PC-3 (cell line): Measurements from ENCODE around the gene ADARB2. TPM values are rescaled to one million over a fixed set of nuclear protein-coding genes. Genes with fewer than 3 reads are reported as not detected.

Experiments
- ATAC-seq: fragments of 200-7000 bp; cut with Tn5 transposase; 2 replicates; pipeline ENCODE4 v1.9.1; 2020; ENCODE audit warnings: mild to moderate bottlenecking, moderate library complexity
- BruUV-seq: library from RNA; stranded (reverse); fragments of 400-500 nt; replicated peaks from 2 replicates; lab custom pipeline; 2021; lab: Mats Ljungman, UMichigan
- CTCF ChIA-PET: fragments of 300-600 bp; sonication (Branson Sonifier 250); formaldehyde crosslinking; loops from one replicate; lab custom pipeline; 2022; ENCODE audit warnings: antibody characterized with exemption; lab: Charles Lee
- POLR2A ChIA-PET: fragments of 300-600 bp; sonication (Branson Sonifier 250); formaldehyde crosslinking; loops from one replicate; lab custom pipeline; 2022; ENCODE audit warnings: antibody characterized with exemption; ENCODE audit not compliant: unreplicated experiment; lab: Charles Lee
- DNase-seq: peaks from one replicate; pipeline ENCODE4 v3.0.0-alpha.2; 2015
- H2AFZ ChIP-seq: fragments of 300-600 bp; sonication (generic); 2 replicates; pipeline ENCODE4 v1.6.0; 2016; ENCODE audit warnings: antibody characterized with exemption, low read length
- H3F3A ChIP-seq: fragments of 300-600 bp; sonication (generic); one replicate; pipeline ENCODE4 v1.6.0; 2017; ENCODE audit warnings: antibody characterized with exemption, low read length, control low read depth, mild to moderate bottlenecking; ENCODE audit not compliant: unreplicated experiment
- H3K27ac ChIP-seq: fragments of 300-600 bp; sonication (generic); 2 replicates; pipeline ENCODE4 v1.5.1; 2016; ENCODE audit warnings: mild to moderate bottlenecking, low read length
- H3K27me3 ChIP-seq: fragments of 300-600 bp; sonication (generic); 2 replicates; pipeline ENCODE4 v1.6.1; 2016; ENCODE audit warnings: low read length, mixed read lengths
- H3K36me3 ChIP-seq: fragments of 300-600 bp; sonication (generic); 2 replicates; pipeline ENCODE4 v1.6.1; 2016; ENCODE audit warnings: low read depth, mixed run types, low read length, mixed read lengths
- H3K4me1 ChIP-seq: fragments of 300-600 bp; sonication (generic); 2 replicates; pipeline ENCODE4 v1.5.1; 2016; ENCODE audit warnings: low read length; ENCODE audit not compliant: insufficient read depth
- H3K4me2 ChIP-seq: fragments of 300-600 bp; sonication (generic); 2 replicates; pipeline ENCODE4 v1.6.0; 2016; ENCODE audit warnings: low read length
- H3K4me3 ChIP-seq: fragments of 300-600 bp; sonication (generic); 2 replicates; pipeline ENCODE4 v1.5.1; 2016; ENCODE audit warnings: mild to moderate bottlenecking, low read length, mixed read lengths
- H3K79me2 ChIP-seq: fragments of 300-600 bp; sonication (generic); 2 replicates; pipeline ENCODE4 v1.6.1; 2017; ENCODE audit warnings: low read length, mixed read lengths
- H3K9ac ChIP-seq: fragments of 300-600 bp; sonication (generic); 2 replicates; pipeline ENCODE4 v1.6.0; 2016; ENCODE audit warnings: mild to moderate bottlenecking, low read length
- H3K9me2 ChIP-seq: fragments of 300-600 bp; sonication (generic); replicated peaks from 2 replicates; pipeline ENCODE4 v1.6.1; 2016; ENCODE audit warnings: mixed run types, low read length, mixed read lengths
- H3K9me3 ChIP-seq: fragments of 300-600 bp; sonication (generic); 2 replicates; pipeline ENCODE4 v1.6.1; 2016; ENCODE audit warnings: low read length, mixed read lengths
- H4K20me1 ChIP-seq: fragments of 300-600 bp; sonication (generic); 2 replicates; pipeline ENCODE4 v1.6.1; 2016; ENCODE audit warnings: low read length, mixed read lengths
- CTCF ChIP-seq: fragments of 300-600 bp; sonication (generic); conservative IDR thresholded peaks from 2 replicates; pipeline ENCODE4 v1.5.1; 2017; ENCODE audit warnings: antibody characterized with exemption, low read depth, mild to moderate bottlenecking, low read length
- EZH2 ChIP-seq: fragments of 300-600 bp; sonication (generic); IDR thresholded peaks from one replicate; pipeline ENCODE4 v1.6.1; 2017; ENCODE audit warnings: antibody characterized with exemption, mild to moderate bottlenecking, low read length; ENCODE audit not compliant: unreplicated experiment
- EZH2phosphoT487 ChIP-seq: fragments of 300-600 bp; sonication (generic); IDR thresholded peaks from 2 replicates; pipeline ENCODE4 v1.6.1; 2018; ENCODE audit warnings: mild to moderate bottlenecking, antibody characterized with exemption, low read length, borderline replicate concordance
- intact Hi-C: fragments of 100-400 bp; cut with micrococcal nuclease; formaldehyde crosslinking; loops from 2 replicates; pipeline ENCODE4 v1.9.0; 2023
- total RNA-seq: library from RNA; depleted of rRNA; stranded (reverse); fragments of >200 nt; gene quantifications from 2 replicates; pipeline ENCODE4 v1.2.3, GENCODE V29; 2014

The ADARB2 gene
- total RNA-seq, 1 experiment from 2014 or later = not detected

GRCh38 chr10:1515121-1515779, 222.1 kb downstream of the ADARB2 start:
- no peaks in the 10 kb centered on the region for H3K36me3 ChIP-seq
- TF ChIP-seq EZH2phosphoT487 (no peak), EZH2 (no peak), CTCF (no peak)
- H3K9ac ChIP-seq = no peak overlapping the region
- POLR2A ChIA-PET = no interaction called here
- H3F3A ChIP-seq = no peaks in the 10 kb centered on the region
- BruUV-seq = no TSS peak
- H3K27me3 ChIP-seq = no peaks in the 10 kb centered on the region
- H3K79me2 ChIP-seq = no peaks in the 10 kb centered on the region
- CTCF ChIA-PET = no interaction called here
- no peaks in the 10 kb centered on the region for H3K9me3 ChIP-seq
- no peaks in the 10 kb centered on the region for H4K20me1 ChIP-seq
- intact Hi-C loops = no loop called here
- no peak overlapping the region for H3K4me2 ChIP-seq
- no peaks in the 10 kb centered on the region for H3K4me1 ChIP-seq
- ATAC-seq = no peak
- no peak for DNase-seq
- no peak overlapping the region for H3K4me3 ChIP-seq
- no peak overlapping the region for H3K27ac ChIP-seq
- H2AFZ ChIP-seq = no peak overlapping the region
- no peaks in the 10 kb centered on the region for H3K9me2 ChIP-seq

- no peak for ATAC-seq
- TF ChIP-seq CTCF = no peak
- TF ChIP-seq EZH2phosphoT487 = no peak
- TF ChIP-seq EZH2 = no peak
- H3K9ac ChIP-seq = no peak overlapping the region
- H3K27ac ChIP-seq = no peak overlapping the region
- no TSS peak for BruUV-seq
- ChIA-PET POLR2A (no interaction called here), CTCF (no interaction called here)
- H4K20me1 ChIP-seq = no peaks in the 10 kb centered on the region
- H3K79me2 ChIP-seq = no peaks in the 10 kb centered on the region
- H2AFZ ChIP-seq = no peak overlapping the region
- no peaks in the 10 kb centered on the region for H3K27me3 ChIP-seq
- H3K4me3 ChIP-seq = no peak overlapping the region
- H3K4me2 ChIP-seq = no peak overlapping the region
- DNase-seq = no peak
- no peaks in the 10 kb centered on the region for H3K9me3 ChIP-seq
- H3K9me2 ChIP-seq = no peaks in the 10 kb centered on the region
- H3K4me1 ChIP-seq = no peaks in the 10 kb centered on the region
- no peaks in the 10 kb centered on the region for H3F3A ChIP-seq
- no peaks in the 10 kb centered on the region for H3K36me3 ChIP-seq
- intact Hi-C loops = no loop called here
Measured at GRCh38 chr10:1514681-1515080, 222.6 kb downstream of the ADARB2 start.

GRCh38 chr10:1513221-1513620, 224.1 kb downstream of the ADARB2 start:
- H3K27ac ChIP-seq = no peak overlapping the region
- no peaks in the 10 kb centered on the region for H3K4me1 ChIP-seq
- no peak overlapping the region for H3K4me2 ChIP-seq
- H3K9me3 ChIP-seq = no peaks in the 10 kb centered on the region
- no peaks in the 10 kb centered on the region for H3K27me3 ChIP-seq
- intact Hi-C loops = no loop called here
- TF ChIP-seq EZH2phosphoT487 = no peak
- no peak for TF ChIP-seq EZH2
- no peak for TF ChIP-seq CTCF
- H3K79me2 ChIP-seq = no peaks in the 10 kb centered on the region
- H3K9me2 ChIP-seq = no peaks in the 10 kb centered on the region
- BruUV-seq = no TSS peak
- no peaks in the 10 kb centered on the region for H3K36me3 ChIP-seq
- ATAC-seq (no peak), DNase-seq (no peak)
- no peaks in the 10 kb centered on the region for H3F3A ChIP-seq
- no peak overlapping the region for H3K4me3 ChIP-seq
- no peaks in the 10 kb centered on the region for H4K20me1 ChIP-seq
- H2AFZ ChIP-seq = no peak overlapping the region
- ChIA-PET POLR2A (no interaction called here), CTCF (no interaction called here)
- H3K9ac ChIP-seq = no peak overlapping the region
